ENCODE measurements around the gene TNFRSF1A. TPM values are rescaled to one million over a fixed set of nuclear protein-coding genes. Genes with fewer than 3 reads are reported as not detected.

TNFRSF1A gene
- total RNA-seq, 1 experiment from 2014 or later = 59.9 TPM

GRCh38 chr12:6321905-6322304 lies 20.0 kb downstream of the TNFRSF1A start:
- no peak overlapping the region for H2BK5ac ChIP-seq (ENCODE audit: insufficient read length, low read length)
- no peak overlapping the region for H2BK120ac ChIP-seq (ENCODE audit: low read depth, low read length, poor library complexity, severe bottlenecking)
- H3K36me3 Mint-ChIP-seq (ENCODE audit: insufficient read depth in 1 of 3, low read depth in 3 of 3) = peaks cover 20 to 42% (median 42%) of the 10 kb centered on the region in 3 experiments
- DNase-seq = no peak
- H3K14ac ChIP-seq (ENCODE audit: insufficient read depth, low read length) = no peak overlapping the region
- H3K4me3 Mint-ChIP-seq = peak overlapping the region; percentile 1 to 43; a peak in 2 of 5 replicates
- no peaks in the 10 kb centered on the region for H3K79me2 ChIP-seq (ENCODE audit: insufficient read depth, low read length)
- no peak overlapping the region for H2BK15ac ChIP-seq (ENCODE audit: low read depth, low read length)
- H3K23ac ChIP-seq (ENCODE audit: insufficient read length, low read depth, low read length) = no peak overlapping the region
- H3K18ac ChIP-seq (ENCODE audit: insufficient read length, low read depth, low read length) = no peak overlapping the region
- H3K4ac ChIP-seq (ENCODE audit: low read depth, low read length) = no peak overlapping the region
- H3K79me1 ChIP-seq (ENCODE audit: insufficient read depth, low read depth, low read length, poor library complexity, severe bottlenecking) = no peaks in the 10 kb centered on the region
- no peaks in the 10 kb centered on the region for H4K20me1 ChIP-seq (ENCODE audit: control insufficient read depth, insufficient read depth, insufficient read length)
- no peak overlapping the region for H3T11ph ChIP-seq (ENCODE audit: low read length)
- no peak overlapping the region for H2AFZ ChIP-seq (ENCODE audit: low read length)
- TF ChIP-seq CTCF (conservative IDR thresholded peaks at IDR 0.05) = no peak
- no peaks in the 10 kb centered on the region; the same call in 1 of the 2 replicates for H3K27me3 Mint-ChIP-seq (ENCODE audit: low read depth)
- WGBS (ENCODE audit: extremely low coverage, insufficient read length, low lambda C conversion rate) = no CpG with 5 or more reads among the region's 6 CpGs
- peak overlapping the region; percentile 30 for H3K27ac ChIP-seq (ENCODE audit: insufficient read length, low read depth, low read length)
- no peak overlapping the region for H4K5ac ChIP-seq (ENCODE audit: insufficient read length, low read depth, low read length)
- peaks cover 64 to 68% of the 10 kb centered on the region in 2 experiments for H3K4me1 Mint-ChIP-seq
- peak overlapping the region in 2 of 3 experiments; percentile 94 to 98; a peak in 4 of 7 replicates for H3K27ac Mint-ChIP-seq
- H2AK5ac ChIP-seq (ENCODE audit: insufficient read length, low read length) = no peak overlapping the region
- no peaks in the 10 kb centered on the region for H3K9me3 ChIP-seq (ENCODE audit: control insufficient read depth, low read depth, low read length)
- H4K91ac ChIP-seq (ENCODE audit: insufficient read length, low read depth, low read length) = no peak overlapping the region
- no peak overlapping the region for H3K4me2 ChIP-seq (ENCODE audit: insufficient read depth, insufficient read length, low read length)
- no peak overlapping the region for H3K56ac ChIP-seq (ENCODE audit: insufficient read length, low read depth, low read length)
- no peak overlapping the region for H2BK20ac ChIP-seq (ENCODE audit: low read depth, low read length, poor library complexity, severe bottlenecking)
- no peaks in the 10 kb centered on the region for H3K23me2 ChIP-seq (ENCODE audit: insufficient read length, low read depth, low read length, poor library complexity, severe bottlenecking)
- H4K8ac ChIP-seq (replicated peaks; ENCODE audit: insufficient read length, low read depth, low read length) = no peak overlapping the region
- H3K4me1 ChIP-seq (ENCODE audit: insufficient read depth, low read length) = peaks cover 17% of the 10 kb centered on the region; the same call in 1 of the 2 replicates
- H2BK12ac ChIP-seq (ENCODE audit: insufficient read length, low read depth, low read length) = no peak overlapping the region
- H3K9ac ChIP-seq (ENCODE audit: extremely low read depth, insufficient read length, low read length) = no peak overlapping the region
- H3K9me3 Mint-ChIP-seq = no peaks in the 10 kb centered on the region
- no peaks in the 10 kb centered on the region for H3K27me3 ChIP-seq (ENCODE audit: insufficient read depth, low read length)

All from H9 (cell line).